Retina (tissue), 1 donor: ENCODE data around the gene NIP7.
"Not testable (repeated sequence)": the region's sequence is repeated elsewhere in the genome, so short reads cannot be mapped to it uniquely, and the experiment has no call there.

Experiments used
- DNase-seq: peaks from one replicate; pipeline ENCODE4 v3.0.0-alpha.2; 2016

Gene NIP7

DNA sequence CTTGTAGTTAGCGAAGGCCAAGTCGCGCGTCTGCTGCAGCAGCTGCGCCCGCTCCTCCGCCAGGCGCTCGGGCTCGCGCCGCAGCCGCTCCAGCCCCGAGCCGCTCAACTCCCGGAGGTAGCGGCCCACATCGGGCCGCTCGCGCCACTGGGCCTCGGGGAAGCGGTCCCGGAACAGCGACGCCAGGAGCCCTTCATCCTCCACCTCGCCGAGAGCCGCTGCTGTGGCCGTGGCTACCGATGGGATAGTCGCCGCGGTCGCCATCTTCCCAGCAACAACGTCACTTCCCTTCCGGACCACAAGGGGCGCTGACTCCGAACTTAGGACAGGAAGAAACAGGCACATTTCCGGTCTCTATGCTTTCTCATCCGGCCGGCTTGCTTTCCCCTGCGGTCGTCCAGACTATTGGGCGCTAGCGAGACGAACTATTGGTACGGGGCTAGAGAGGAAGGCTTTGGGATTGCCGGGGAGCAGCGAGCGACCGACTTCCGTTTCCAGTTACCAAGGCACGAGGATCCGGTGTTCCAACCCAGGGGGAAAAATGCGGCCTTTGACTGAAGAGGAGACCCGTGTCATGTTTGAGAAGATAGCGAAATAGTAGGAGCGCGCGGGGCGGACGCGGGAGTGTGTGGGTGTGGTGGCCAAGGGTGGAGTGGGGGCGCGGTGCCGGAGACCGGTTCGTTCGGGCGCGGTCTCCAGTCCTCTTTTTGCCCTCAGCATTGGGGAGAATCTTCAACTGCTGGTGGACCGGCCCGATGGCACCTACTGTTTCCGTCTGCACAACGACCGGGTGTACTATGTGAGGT is at the start of gene NIP7, which contains the start of gene COG8:
Gene NIP7 (plus strand): TSS at position 484 of the 806 bp plus-strand sequence. CDS start 58 bp downstream, at position 542.
Gene COG8 (minus strand): TSS at position 276 of the 806 bp plus-strand sequence. CDS start 12 bp downstream, at position 264.
- DNase-seq: peak; percentile 99

DNA sequence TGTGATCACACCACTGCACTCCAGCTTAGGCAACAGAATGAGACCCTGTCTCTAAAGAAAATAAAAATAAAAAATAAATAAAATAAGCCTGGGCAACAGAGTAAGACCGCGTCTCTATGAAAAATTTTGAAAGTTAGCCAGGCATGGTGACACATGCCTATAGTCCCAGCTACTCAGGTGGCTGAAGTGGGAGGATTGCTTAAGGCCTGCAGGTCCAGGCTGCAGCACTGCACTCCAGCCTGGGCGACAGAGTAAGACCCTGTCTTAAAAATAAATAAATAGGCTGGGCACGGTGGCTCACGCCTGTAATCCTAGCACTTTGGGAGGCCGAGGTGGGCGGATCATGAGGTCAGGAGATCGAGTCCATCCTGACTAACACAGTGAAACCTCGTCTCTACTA is 47.9 kb upstream of the NIP7 start:
- DNase-seq: not testable (repeated sequence)

DNA sequence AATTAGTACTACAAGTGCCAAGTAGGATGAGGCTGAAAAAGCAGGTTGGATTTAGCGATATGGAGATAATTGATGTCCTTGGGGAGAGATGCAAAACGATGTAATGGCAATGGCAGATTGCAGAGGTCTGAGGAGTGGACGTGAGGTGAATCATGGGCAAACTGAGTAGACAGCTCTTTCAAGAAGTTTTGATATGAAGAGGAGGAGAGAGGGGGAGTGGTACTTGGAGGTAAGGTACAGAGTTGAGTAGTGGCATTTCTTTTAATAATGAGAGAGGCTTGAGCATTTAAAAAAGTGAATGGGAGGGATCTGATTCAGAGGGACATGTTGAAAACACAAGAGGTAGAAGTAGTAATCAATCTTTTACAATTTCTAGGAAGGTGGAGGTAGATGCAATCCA is 46.2 kb upstream of the NIP7 start:
- DNase-seq: peak; percentile 6

DNA sequence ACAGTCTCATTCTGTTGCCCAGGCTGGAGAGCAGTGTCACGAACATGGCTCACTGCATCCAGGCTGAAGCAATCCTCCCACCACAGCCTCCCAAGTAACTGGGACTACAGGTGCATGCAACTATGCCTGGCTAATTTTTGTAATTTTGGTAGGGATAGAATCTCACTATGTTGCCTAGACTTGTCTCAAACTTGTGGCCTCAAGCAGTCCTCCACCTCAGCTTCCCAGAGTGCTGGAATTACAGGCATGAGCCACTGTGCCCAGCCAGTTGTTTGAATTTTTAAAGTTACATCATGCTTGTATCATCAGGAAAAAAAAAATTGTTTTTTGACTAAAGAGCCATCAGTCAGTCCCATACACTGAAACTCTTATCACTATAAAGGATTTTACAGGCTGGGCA is 45.5 kb upstream of the NIP7 start:
- DNase-seq: no peak

DNA sequence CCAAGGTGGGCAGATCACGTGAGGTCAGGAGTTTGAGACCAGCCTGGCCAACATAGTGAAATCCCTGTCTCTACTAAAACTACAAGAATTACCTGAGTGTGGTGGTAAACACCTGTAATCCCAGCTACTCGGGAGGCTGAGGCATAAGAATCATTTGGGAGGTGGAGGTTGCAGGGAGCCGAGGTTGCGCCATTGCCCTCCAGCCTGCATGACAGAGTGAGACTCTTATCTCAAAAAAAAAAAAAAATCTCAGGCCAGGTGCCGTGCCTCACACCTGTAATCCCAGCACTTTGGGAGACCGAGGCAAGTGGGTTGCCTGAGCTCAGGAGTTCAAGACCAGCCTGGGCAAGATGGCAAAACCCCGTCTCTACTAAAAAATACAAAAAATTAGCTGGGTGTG is 42.8 kb upstream of the NIP7 start:
- not testable (repeated sequence) for DNase-seq

DNA sequence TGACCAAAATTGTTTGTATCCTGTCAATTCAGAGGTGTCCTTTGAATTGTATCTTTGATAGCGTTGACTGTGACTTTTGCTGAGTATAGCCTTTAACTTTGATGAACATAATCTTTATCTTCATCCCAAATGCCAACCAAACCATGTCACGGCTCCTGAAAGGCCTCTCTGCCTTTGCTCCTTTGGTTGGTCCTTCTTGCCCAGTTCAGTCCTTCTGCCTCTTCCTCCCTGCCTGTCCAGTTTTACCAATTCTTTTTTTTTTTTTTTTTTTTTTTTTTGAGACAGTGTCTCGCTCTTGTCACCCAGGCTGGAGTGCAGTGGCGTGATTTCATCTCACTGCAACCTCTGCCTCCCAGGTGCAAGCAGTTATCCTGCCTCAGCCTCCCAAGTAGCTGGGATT is 41.3 kb upstream of the NIP7 start:
- DNase-seq: no peak

DNA sequence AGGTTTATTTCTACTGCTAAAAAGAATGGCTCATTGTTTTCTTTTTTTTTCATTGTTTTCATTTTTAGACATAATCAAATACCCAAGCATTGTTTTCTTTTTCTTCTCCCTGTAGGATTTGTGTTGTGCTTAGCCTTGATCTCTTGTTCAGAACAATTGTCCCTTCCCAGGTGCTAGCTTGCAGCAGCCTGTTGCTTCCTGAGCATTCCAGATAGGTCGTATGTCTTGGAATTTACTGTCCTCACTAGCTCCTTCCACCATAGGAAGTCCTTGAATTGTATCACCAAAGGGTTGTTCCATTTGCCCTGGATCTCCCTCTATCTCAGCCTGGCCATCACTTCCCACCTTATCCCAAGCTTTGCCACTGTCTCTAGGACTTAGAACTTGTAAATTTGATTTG is 38.4 kb upstream of the NIP7 start:
- DNase-seq: no peak

DNA sequence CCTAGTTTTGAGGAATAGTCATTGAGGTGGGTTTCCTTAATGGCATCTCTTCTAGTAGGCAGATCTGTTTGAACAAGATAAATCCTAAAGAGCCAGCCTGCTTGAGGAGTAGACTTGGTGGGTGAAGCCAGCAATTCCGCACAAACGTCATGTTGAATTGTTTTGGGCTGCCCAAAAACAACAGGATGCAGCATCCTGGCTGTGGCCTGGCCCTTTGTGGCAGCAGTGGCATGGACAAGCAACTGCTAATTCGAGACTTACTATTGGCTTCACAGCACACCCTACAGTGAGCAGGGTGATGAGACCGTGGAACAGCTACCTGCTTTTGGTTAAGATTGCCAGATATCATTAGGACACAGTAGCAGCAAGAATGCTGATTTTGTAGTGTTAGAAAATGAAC is 37.7 kb upstream of the NIP7 start:
- DNase-seq: no peak

DNA sequence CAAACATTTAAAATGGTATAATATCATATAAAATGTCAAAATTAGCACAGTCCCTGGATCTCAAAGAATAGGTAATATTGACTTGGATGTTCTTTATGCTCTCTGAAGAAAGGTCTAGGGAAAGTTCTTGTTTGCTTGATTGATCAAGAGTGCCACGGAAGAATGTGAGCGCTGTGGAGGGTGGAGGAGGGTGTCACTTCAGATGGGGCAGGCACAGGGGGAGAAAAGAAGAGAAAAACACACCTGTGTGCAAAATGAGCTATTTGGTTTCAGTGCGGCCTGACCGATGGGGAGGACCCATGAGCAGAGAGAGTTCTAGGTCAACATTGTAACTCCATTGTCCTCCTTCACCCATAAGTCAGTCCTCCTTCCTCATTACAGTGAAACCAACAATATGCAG is 37.3 kb upstream of the NIP7 start:
- no peak for DNase-seq

DNA sequence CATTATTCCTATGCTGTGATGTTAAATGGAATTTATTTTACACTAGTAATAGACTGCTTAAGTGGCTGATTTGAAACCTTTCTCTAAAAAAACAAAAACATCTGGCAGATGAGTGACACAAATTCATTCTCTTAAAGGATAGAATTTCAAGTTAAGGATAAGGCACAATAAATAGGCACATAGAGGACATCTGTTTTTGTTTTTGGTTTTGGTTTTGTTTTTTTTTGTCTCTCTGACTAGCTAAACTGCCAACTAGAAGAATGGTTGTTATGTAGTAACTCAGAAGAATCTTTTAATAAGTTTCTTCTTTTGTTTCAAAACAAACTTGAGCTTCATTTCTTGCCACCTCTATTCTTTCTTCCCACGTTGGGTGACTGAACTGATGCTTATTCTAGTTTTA is 33.5 kb upstream of the NIP7 start:
- DNase-seq: no peak

DNA sequence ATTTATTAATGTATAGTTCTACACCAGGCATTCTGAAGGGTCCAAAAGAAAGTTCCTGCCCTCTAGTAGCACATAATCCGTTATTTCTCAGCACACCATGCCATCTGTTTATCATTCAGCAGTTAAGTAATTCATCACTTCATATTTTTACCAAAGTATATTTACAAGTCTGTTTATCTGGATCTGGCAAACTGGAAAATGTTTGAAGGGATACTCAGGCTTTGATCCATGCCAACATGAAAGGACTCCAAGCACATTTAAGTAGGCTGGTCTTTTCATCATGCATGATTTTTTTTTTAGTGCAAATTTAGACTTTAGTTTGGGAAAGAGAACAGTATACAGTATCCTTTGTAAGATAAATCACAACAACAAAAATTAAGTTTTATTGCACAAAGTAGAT is 32.5 kb upstream of the NIP7 start:
- no peak for DNase-seq

DNA sequence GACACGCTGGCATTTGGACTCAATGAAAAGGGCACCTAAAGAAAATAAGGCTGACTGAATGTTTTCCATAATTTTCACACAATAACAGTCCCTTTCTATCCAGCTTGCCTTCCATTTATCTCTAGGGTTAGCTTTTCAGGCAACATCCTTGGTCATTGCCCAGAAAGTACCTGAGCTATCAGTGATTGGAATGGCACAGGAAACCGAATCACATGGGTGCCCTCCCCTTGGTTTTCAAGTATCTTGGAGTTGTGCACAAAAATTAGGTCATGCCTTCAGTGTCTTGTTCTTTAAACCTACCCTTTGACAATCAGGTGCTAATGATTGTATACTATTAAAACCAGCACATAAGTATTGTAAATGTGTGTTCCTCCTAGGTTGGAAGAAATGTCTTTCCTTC is 31.7 kb upstream of the NIP7 start:
- DNase-seq: no peak

DNA sequence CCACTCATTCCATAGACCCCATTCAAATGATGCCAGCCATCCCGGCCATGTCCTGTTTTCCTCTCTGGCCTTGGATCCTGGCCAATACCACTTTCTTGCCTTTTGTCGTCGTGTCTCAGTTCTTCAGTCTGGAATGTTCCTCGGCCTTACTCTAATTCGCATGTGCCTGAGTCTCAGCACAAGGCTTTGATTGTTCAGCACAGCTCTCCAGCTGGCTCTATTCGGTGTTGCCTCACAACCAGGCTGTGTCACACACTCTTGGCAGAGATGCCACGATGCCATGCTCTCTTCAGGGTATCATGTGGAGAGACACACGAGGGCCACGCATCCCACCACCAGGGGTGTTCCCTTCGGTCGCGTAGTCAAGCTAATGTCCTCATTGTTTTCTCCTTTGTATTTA is 30.3 kb upstream of the NIP7 start:
- DNase-seq: no peak

DNA sequence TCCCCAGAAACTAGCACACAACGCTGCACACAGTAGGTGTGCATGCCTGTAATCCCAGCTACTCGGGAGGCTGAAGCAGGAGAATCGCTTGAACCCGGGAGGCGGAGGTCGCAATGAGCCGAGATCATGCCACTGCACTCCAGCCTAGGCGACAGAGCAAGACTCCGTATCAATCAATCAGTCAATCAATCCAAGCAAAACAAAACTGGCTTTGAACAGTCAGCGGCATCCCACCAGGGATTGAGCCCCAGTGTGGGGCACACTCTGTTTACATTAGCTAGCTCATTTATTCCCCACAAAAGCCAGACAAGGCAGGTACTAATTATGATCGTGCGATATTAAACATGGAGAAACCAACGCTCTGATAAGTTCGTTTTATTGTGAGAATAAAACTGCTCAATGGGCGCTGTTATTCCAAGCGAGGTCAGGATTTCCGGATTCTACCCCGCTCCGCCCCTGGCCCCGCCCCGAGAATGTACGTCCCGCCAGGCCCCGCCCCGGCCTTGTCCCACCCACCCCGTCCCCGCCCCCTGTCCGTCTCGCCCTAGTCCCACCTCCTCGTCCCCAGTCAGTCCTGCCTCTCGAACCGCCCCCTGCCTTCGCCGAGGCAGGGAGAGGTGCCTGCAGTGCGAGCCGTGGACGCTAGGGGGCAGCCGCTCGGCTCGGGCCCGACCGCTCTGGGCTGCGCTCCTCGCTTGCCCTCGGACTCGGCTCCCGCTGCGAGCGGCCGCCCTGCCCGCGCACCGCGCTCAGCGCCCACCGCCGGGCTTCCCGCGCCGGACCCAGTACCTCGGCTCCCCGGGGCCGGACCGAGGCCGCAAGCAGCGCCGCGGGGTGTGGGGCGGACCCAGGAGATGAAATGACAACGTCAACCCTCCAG is 28.7 kb upstream of the NIP7 start, which contains the start of gene VPS4A:
Gene VPS4A (plus strand): TSS at position 698 of the 880 bp plus-strand sequence. CDS start 162 bp downstream, at position 860.
- peak; percentile 97 for DNase-seq

DNA sequence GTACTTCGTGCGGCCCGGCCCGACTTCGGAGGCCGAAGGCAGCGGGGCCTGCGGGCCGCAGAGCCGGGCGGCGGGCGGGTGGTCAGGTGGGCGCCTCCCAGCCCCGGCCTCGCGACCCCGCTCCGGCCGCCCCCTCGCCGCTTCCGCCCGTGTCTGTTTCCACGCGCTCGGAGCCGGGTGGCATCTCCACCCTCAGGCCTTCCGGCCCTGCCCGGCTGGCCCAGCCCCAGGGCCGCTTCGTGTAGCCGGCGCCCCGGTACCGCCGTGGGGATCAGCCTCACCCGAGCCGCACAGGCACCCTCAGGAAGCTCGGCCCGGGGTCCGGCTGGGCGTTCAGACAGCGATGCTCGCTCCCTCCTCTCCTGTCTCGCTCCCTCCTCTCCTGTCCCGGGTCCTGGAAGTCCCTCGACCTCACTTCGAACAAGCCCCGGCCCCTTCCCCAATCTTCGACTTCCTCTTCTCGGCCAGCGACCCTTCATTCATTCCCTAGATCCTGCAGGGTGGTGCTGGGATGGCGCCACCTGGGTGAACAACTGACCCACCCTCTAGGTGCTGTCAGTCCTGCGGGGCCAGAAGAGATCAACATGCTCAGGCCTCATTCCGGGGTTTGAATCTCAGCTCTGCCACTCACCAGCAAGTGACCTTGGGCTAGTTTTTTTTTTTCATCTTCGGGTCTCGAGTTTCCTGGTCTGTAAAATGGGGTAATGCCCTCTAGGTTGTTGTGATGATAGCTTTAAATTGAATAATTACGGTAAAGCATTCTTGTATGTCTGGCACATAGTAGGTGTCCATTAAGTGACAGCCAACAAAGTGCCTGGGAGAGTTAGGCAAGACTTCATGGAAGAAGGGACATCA is 27.8 kb upstream of the NIP7 start:
- DNase-seq: peak; percentile 52

DNA sequence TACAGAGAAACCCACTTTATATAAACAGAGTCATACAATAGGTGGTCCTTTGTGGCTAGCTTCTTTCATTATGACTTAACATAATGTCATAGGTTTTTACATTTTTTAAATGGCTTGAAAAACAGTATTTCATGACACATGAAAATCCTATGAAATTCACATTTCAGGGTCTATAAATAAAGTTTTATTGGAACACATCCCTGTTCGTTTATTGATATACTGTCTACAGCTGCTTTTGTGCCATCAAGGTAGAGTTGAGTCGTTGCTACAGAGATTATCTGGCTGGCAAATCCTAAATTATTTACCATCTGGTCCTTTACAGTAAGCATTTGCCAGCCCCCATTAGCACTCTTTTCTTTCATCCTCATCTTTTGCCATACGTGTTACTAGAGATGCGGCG is 26.1 kb upstream of the NIP7 start:
- DNase-seq: no peak

DNA sequence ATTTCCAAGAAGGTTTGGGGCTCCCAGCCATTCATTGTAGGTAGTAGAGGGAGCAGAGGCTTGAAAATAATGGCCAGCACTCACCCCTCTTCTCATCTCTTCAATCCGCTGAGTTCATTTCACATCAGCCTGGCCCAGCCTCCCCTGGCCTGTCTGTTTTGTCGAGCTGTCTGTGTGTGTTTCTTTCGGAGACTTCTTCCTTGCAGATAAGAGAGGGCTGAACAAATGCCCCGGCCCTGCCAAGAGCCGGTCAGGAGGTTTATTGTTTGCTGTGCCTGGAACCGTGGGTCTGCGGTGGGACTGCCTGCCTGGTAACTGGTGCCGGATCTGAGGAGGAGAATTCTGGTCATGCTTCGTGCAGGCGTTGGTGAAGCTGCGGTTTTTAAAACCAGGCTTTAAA is 25.0 kb upstream of the NIP7 start:
- DNase-seq: no peak

DNA sequence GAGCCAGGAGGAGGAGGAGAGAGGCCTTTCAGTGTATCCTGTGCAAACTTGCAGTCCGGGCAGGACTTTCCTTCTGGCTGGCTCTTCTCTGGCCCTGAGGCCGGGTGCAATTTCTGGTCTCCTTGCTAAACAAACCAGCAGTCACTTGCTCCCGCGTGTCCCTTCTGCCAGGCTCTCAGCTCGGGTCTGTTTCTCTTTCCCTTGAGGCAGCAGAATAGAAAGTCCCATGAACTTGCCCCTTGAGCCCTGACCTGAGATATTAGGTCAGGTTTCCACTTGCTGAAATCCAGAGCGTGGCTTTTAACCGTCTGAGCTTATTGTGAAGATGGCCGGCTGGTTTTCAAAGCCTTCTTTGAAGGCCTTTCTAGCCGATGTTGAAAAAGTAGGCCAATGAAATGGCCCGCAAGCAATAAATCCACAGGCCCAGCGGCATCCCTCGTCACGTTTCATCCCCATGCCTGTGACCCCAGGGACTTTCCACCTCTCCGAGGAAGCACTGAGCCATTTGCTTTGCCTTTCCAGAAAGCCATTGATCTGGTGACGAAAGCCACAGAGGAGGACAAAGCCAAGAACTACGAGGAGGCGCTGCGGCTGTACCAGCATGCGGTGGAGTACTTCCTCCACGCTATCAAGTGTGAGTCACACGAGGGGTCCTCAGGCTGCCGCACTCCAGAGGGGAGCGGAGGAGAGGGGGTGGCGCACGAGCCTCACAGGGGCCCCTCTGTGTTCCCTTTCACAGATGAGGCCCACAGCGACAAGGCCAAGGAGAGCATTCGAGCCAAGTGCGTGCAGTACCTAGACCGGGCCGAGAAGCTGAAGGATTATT is 23.9 kb upstream of the NIP7 start:
- DNase-seq: no peak

DNA sequence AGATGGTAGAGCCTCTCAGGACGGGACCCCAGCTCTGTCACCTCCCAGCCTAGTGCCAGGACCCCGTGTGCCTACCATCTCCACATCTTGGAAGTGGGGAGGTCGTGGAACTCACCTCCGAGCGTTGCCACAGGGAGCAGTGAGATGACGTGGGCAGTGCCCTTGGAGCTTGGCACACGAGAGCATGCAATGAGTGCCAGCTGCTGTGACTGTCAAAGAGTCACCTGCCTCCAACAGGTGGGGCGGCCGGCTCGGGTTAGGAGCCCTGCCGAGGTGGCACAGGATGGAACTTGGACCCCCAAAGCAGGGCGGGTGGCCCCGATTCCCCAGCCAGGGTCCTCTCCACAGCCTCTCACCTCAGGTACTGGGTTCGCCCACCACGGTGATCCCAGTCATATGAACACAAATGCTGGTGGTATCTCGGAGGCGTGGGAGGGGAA is 23.0 kb upstream of the NIP7 start:
- DNase-seq: no peak

DNA sequence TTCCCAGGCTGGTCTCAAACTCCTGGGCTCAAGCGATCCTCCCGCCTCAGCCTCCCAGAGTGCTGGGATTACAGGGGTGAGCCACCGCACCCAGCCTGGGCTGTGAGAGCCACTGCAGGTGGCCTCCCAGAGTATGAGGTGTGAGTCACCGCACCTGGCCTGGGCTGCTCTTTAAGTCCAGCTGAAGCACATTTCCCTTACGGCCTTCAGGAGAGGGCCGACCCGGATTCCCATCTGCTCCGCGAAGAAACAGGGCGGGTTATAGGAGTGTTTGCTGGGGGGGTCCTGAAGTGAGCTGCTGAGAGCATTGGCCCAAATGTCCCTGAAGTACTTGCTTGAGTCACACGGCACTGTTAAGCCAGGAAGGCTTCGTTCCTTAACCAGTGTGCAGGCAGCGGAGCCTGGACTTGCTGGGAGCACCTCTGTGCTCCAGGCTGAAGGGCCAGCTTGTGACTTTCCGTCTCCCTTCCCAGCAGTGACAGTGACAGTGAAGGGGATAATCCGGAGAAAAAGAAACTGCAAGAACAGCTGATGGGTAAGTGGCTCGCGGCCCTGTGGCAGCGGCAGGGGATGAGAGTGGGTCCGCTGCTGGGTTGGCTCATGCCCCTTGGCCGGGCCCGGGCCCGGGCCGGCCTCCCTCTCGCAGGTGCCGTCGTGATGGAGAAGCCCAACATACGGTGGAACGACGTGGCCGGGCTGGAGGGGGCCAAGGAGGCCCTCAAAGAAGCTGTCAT is 21.2 kb upstream of the NIP7 start:
- no peak for DNase-seq

DNA sequence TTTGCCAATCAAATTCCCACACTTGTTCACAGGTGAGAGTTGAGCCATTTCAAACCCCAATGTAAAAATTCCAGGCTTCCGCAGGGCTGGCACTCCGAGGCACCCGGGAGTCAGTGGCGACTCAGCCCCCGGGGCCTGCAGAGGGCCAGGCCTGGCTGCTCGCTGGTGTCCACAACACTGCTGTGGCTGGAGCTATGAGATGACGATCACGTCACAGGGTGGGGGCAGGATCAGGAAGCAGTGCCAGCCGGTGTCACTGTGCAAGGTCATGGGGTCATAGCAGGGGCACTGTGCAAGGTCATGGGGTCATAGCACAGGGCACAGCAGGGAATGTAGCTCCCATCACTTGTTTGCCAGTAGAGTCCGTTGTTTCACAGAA is 20.7 kb upstream of the NIP7 start:
- no peak for DNase-seq
